Peyer's patch (tissue), 4 donors: Measurements from ENCODE around the gene KIFC1. TPM values are rescaled to one million over a fixed set of nuclear protein-coding genes. Genes with fewer than 3 reads are reported as not detected.

ENCODE experiments used
- DNase-seq, 3 donors: peaks; one replicate each; pipeline ENCODE4 v3.0.0-alpha.2; 2017 to 2019
- H3K27ac ChIP-seq, 4 donors: fragments of 200-600 bp; sonication (generic); one replicate each; pipeline ENCODE4 v1.5.1; 2016 to 2019
- H3K27me3 ChIP-seq, 2 donors: fragments of 200-600 bp; sonication (generic); one replicate each; pipeline ENCODE4 v1.5.1; 2019
- H3K36me3 ChIP-seq, 3 donors: fragments of 200-600 bp; sonication (generic); one replicate each; pipeline ENCODE4 v1.5.1; 2016 to 2019
- H3K4me1 ChIP-seq, 4 donors: fragments of 200-600 bp; sonication (generic); one replicate each; pipeline ENCODE4 v1.5.1; 2016 to 2019
- H3K4me3 ChIP-seq, 4 donors: fragments of 200-600 bp; sonication (generic); 1 replicate in 3 of 4; 2 replicates in 1 of 4; pipeline ENCODE4 v1.5.1; 2016 to 2019; ENCODE audit warnings: mild to moderate bottlenecking in 1 of 4
- H3K9me3 ChIP-seq, 4 donors: fragments of 200-600 bp; sonication (generic); one replicate each; pipeline ENCODE4 v1.5.1; 2016 to 2019; ENCODE audit warnings: mild to moderate bottlenecking in 1 of 4
- CTCF ChIP-seq, 6 experiments: fragments of 450-650 bp in 4 of 6; fragments of 200-600 bp in 2 of 6; sonication (generic) in 1 of 6; IDR thresholded peaks; one replicate each; pipeline ENCODE4 v1.5.1; 2017 to 2019; ENCODE audit warnings: antibody characterized with exemption in 6 of 6, mild to moderate bottlenecking in 3 of 6, moderate library complexity in 1 of 6
- POLR2A ChIP-seq, 2 donors: fragments of 450-650 bp; IDR thresholded peaks; one replicate each; pipeline ENCODE4 v1.5.1; 2017; ENCODE audit warnings: antibody characterized with exemption in 2 of 2, mild to moderate bottlenecking in 2 of 2, moderate library complexity in 2 of 2
- total RNA-seq, 4 donors: library from RNA; depleted of rRNA; stranded (reverse); fragments of >200 nt; gene quantifications; one replicate each; pipeline ENCODE4 v1.1.0, GENCODE V29; 2016

KIFC1 gene
- total RNA-seq, 4 donors from 2014 or later = 10.9 to 28.1 (median 18.3) TPM

DNA sequence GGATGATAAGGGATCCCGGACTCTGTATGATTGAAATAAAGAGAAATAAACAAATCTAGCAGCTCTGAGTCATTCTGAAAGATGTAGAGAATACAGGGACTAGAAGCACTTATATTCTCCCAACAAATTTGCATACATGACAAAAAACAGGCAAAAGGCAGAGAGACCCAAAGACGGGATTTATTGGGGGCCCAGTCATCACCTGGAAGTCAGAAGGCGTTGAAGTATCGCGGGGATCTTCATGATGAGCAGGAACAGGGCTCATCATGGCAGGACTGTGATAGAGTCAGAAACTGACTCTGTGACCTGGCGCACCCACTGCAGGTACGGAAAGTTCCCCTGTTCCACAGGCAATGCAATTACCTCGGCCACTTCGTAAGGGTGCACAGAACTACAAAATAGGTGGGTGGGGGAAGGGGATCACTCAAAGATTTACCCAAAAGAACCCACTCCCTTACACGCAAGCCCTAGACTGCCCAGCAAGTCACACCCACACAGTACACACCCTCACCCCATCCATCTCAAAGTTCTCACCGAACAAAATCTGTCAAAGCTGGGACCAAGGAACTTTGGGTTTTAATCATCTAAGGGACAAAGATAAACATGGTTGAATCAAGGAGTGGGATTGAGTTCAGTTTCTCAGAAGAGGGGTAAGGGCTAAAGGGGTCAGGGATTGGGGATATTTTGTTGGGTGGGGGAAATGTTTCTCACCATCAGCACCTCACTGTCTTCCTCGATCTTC lies 24.9 kb downstream of the KIFC1 start:
- H3K4me3 ChIP-seq = peak overlapping the region; percentile 59 to 78 (median 64)
- no peaks in the 10 kb centered on the region for H3K27me3 ChIP-seq
- peaks cover 0 to 43% (median 15%) of the 10 kb centered on the region in 4 donors for H3K4me1 ChIP-seq
- no peak for DNase-seq
- TF ChIP-seq POLR2A (IDR thresholded peaks at IDR 0.05) (no peak), CTCF (IDR thresholded peaks at IDR 0.05) (no peak)
- peak overlapping the region; percentile 89 to 95 (median 90) for H3K27ac ChIP-seq
- H3K9me3 ChIP-seq = no peaks in the 10 kb centered on the region
- peaks cover 0 to 37% (median 0%) of the 10 kb centered on the region in 3 donors for H3K36me3 ChIP-seq

GRCh38 chr6:33417128-33417902 lies 25.7 kb downstream of the KIFC1 start:
- Histone ChIP-seq H3K27me3 (no peaks in the 10 kb centered on the region), H3K4me1 (peaks cover 0 to 35% (median 10%) of the 10 kb centered on the region in 4 donors), H3K27ac (peak overlapping the region; percentile 89 to 95 (median 90)), H3K36me3 (peaks cover 0 to 37% (median 0%) of the 10 kb centered on the region in 3 donors), H3K4me3 (peak overlapping the region; percentile 59 to 78 (median 64)), H3K9me3 (no peaks in the 10 kb centered on the region)
- TF ChIP-seq CTCF (IDR thresholded peaks at IDR 0.05) (no peak), POLR2A (IDR thresholded peaks at IDR 0.05) (no peak)
- peak in 1 of 3 donors; percentile 62 for DNase-seq

DNA sequence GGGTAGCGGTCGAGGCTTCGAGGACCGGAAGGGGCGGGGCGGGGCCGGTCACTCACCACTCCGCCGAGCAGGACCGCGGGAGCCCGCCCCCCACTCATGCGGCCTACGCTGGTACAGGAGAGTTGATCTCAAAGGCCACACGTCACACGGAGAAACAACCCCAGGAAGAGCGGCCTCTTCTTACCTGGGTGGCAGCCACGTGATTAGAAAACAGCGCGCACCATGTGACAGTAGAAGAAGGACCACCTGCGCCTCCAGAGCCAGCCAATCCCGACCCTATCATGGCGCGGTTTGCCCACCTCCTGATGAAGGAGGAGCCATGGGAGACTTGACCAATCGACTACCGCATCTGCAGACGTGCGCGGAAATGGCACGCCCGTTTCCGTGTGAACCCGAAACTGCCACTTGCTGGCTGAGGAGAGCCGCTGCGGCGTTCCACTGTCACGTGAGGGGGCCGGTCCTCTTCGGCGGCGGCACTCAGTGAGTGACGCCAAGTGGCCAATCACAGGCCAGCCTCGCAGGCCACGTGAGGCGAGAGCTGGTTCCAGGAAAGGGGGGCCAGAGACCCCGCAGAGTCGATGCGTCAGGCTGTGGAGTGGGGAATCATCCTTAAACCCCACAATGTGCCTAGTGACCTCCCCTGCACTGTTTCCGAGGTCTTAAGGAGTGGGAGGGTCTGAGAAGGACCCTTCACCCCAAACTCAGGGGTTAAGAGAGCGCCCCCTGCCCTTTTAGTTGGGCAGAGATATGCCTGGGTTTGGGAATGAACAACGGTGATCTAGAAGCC lies 26.5 kb downstream of the KIFC1 start, which contains the start of gene CUTA:
Gene CUTA, minus strand, starts transcription at position 205 of the 787 bp plus-strand sequence. Its CDS starts 107 bp downstream, at position 98.
- TF ChIP-seq POLR2A (IDR thresholded peaks at IDR 0.05) (peak; percentile 50 to 51), CTCF (IDR thresholded peaks at IDR 0.05) (peak; percentile 25 to 45 (median 33))
- H3K9me3 ChIP-seq = no peaks in the 10 kb centered on the region

DNA sequence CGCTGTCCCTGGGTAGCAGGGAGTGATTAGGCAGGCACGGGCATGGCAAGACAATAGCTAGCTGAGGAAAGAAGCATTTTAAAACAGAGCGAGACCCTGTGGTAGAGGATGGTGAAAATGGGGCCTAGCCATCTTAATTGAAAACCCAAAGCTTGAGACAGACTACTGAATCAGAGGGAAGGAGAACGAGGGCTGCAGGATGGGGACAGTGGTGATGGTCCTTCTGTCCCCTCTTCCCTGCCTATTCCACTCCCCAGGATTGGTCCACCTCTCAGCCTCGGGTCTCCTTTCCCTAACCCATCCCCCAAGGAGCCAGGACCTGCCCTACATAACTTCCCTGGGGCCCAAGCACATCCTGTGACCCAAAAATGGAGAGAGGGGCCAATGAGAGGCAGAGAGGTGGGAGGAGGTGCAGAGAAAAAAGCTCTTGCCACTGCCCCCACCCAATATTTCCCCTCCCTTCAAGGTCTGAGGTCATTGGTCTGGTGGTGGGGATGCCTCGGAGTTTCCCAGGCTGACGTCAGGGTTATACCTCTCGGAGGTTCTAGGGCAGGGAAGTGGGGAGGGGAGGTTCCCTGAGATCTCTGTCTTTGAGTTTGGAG lies 27.2 kb downstream of the KIFC1 start:
- peaks cover 0 to 23% (median 0%) of the 10 kb centered on the region in 3 donors for H3K36me3 ChIP-seq
- peaks cover 0 to 31% (median 9%) of the 10 kb centered on the region in 4 donors for H3K4me1 ChIP-seq
- no peak for DNase-seq
- H3K27me3 ChIP-seq = no peaks in the 10 kb centered on the region
- no peaks in the 10 kb centered on the region for H3K9me3 ChIP-seq
- peak overlapping the region; percentile 51 to 67 (median 60) for H3K4me3 ChIP-seq
- TF ChIP-seq CTCF (IDR thresholded peaks at IDR 0.05) (peak in 1 of 6 experiments; percentile 2), POLR2A (IDR thresholded peaks at IDR 0.05) (no peak)
- H3K27ac ChIP-seq = peak overlapping the region; percentile 89 to 95 (median 90)

More for the DNA sequence above, 26.5 kb downstream of the KIFC1 start, which contains the start of gene CUTA:
- Histone ChIP-seq H3K27me3 (no peaks in the 10 kb centered on the region), H3K4me1 (peaks cover 0 to 31% (median 9%) of the 10 kb centered on the region in 4 donors), H3K4me3 (peak within 1 kb of the TSS; percentile 59 to 78 (median 64)), H3K27ac (peak within 1 kb of the TSS; percentile 89 to 95 (median 90)), H3K36me3 (peaks cover 0 to 30% (median 0%) of the 10 kb centered on the region in 3 donors)
- DNase-seq = peak; percentile 99 to 100 (median 99)
